Superior temporal gyrus (tissue), 1 donor: ENCODE results near the gene PGBD2.
"Not testable (repeated sequence)": the region's sequence is repeated elsewhere in the genome, so short reads cannot be mapped to it uniquely, and the experiment has no call there.

Experiments used
- DNase-seq: peaks from one replicate; pipeline ENCODE4 v3.0.0-alpha.2; 2016; ENCODE audit errors: extremely low spot score

Gene PGBD2

GRCh38 chr1:248925859-248926258, 19.8 kb downstream of the PGBD2 start:
- DNase-seq: not testable (repeated sequence)

- DNase-seq: peak; percentile 34
Observed at GRCh38 chr1:248926401-248927182, 20.6 kb downstream of the PGBD2 start.

- not testable (repeated sequence) for DNase-seq
Observed at GRCh38 chr1:248927283-248927682, 21.2 kb downstream of the PGBD2 start.

GRCh38 chr1:248928122-248928521, 22.1 kb downstream of the PGBD2 start:
- not testable (repeated sequence) for DNase-seq

GRCh38 chr1:248930037-248930436, 24.0 kb downstream of the PGBD2 start:
- DNase-seq: not testable (repeated sequence)

GRCh38 chr1:248938173-248938809, 32.3 kb downstream of the PGBD2 start:
- not testable (repeated sequence) for DNase-seq

GRCh38 chr1:248944134-248944999, 38.3 kb downstream of the PGBD2 start:
- not testable (repeated sequence) for DNase-seq

- DNase-seq: not testable (repeated sequence)
Observed at GRCh38 chr1:248945000-248945423, 39.0 kb downstream of the PGBD2 start.

- not testable (repeated sequence) for DNase-seq
Observed at GRCh38 chr1:248945453-248945852, 39.4 kb downstream of the PGBD2 start.

- not testable (repeated sequence) for DNase-seq
Observed at GRCh38 chr1:248945856-248946416, 39.9 kb downstream of the PGBD2 start.
